ENCODE results near the gene GHDC. TPM values are rescaled to one million over a fixed set of nuclear protein-coding genes. Genes with fewer than 3 reads are reported as not detected.
"Not testable (repeated sequence)": the region's sequence is repeated elsewhere in the genome, so short reads cannot be mapped to it uniquely, and the experiment has no call there.

Gene GHDC
- total RNA-seq, 1 donor from 2014 or later: 7.0 TPM

GRCh38 chr17:42206153-42206612 lies 11.9 kb upstream of the GHDC start:
- ATAC-seq; intact Hi-C loops (cut with micrococcal nuclease); DNase-seq: not testable (repeated sequence)

- DNase-seq: no peak
- ATAC-seq: no peak
- intact Hi-C loops (cut with micrococcal nuclease): no loop called here
Observed at GRCh38 chr17:42203354-42203753, 9.1 kb upstream of the GHDC start.

- ATAC-seq (no peak), DNase-seq (no peak)
- intact Hi-C loops (cut with micrococcal nuclease): no loop called here
Observed at GRCh38 chr17:42202696-42203095, 8.4 kb upstream of the GHDC start.

GRCh38 chr17:42202159-42202558 lies 7.9 kb upstream of the GHDC start:
- ATAC-seq: no peak
- intact Hi-C loops (cut with micrococcal nuclease): no loop called here
- DNase-seq: no peak

- no peak for DNase-seq
- no peak for ATAC-seq
- intact Hi-C loops (cut with micrococcal nuclease): no loop called here
Observed at GRCh38 chr17:42201458-42201772, 7.1 kb upstream of the GHDC start.

- intact Hi-C loops (cut with micrococcal nuclease): no loop called here
- ATAC-seq: peak; percentile 96
- DNase-seq: peak; percentile 76
Observed at GRCh38 chr17:42200706-42201457, 6.6 kb upstream of the GHDC start.

- intact Hi-C loops (cut with micrococcal nuclease): no loop called here
- DNase-seq (no peak), ATAC-seq (no peak)
Observed at GRCh38 chr17:42199416-42200011, 5.2 kb upstream of the GHDC start.

- DNase-seq (no peak), ATAC-seq (no peak)
- intact Hi-C loops (cut with micrococcal nuclease): no loop called here
Observed at GRCh38 chr17:42198897-42199296, 4.6 kb upstream of the GHDC start.

GRCh38 chr17:42197564-42198156 lies 3.4 kb upstream of the GHDC start:
- DNase-seq (no peak), ATAC-seq (no peak)
- intact Hi-C loops (cut with micrococcal nuclease): no loop called here

GRCh38 chr17:42193216-42193968 lies 902 bp downstream of the GHDC start:
- intact Hi-C loops (cut with micrococcal nuclease): no loop called here
- DNase-seq: no peak
- no peak for ATAC-seq

GRCh38 chr17:42192189-42193126 lies 1.8 kb downstream of the GHDC start:
- ATAC-seq: no peak
- DNase-seq: no peak

GRCh38 chr17:42191275-42191608 lies 3.1 kb downstream of the GHDC start:
- intact Hi-C loops (cut with micrococcal nuclease): no loop called here
- ATAC-seq: no peak
- DNase-seq: no peak

More at GRCh38 chr17:42192189-42193126, 1.8 kb downstream of the GHDC start:
- intact Hi-C loops (cut with micrococcal nuclease): no loop called here

- no peak for DNase-seq
- no peak for ATAC-seq
- intact Hi-C loops (cut with micrococcal nuclease): no loop called here
Observed at GRCh38 chr17:42190491-42191274, 3.6 kb downstream of the GHDC start.

- no peak for DNase-seq
- intact Hi-C loops (cut with micrococcal nuclease): no loop called here
- ATAC-seq: no peak
Observed at GRCh38 chr17:42189651-42189965, 4.7 kb downstream of the GHDC start.

- ATAC-seq (no peak), DNase-seq (no peak)
- intact Hi-C loops (cut with micrococcal nuclease): no loop called here
Observed at GRCh38 chr17:42188749-42189650, 5.3 kb downstream of the GHDC start.

- ATAC-seq (no peak), DNase-seq (no peak)
- intact Hi-C loops (cut with micrococcal nuclease): no loop called here
Observed at GRCh38 chr17:42187833-42188232, 6.5 kb downstream of the GHDC start.

GRCh38 chr17:42186191-42186590 lies 8.1 kb downstream of the GHDC start:
- ATAC-seq; DNase-seq; intact Hi-C loops (cut with micrococcal nuclease): not testable (repeated sequence)

GRCh38 chr17:42185621-42185930 lies 8.7 kb downstream of the GHDC start:
- intact Hi-C loops (cut with micrococcal nuclease): no loop called here
- ATAC-seq (no peak), DNase-seq (no peak)

Measured in left ventricle myocardium superior (tissue), 1 donor.